ENCODE data around the gene FNDC10. TPM values are rescaled to one million over a fixed set of nuclear protein-coding genes. Genes with fewer than 3 reads are reported as not detected.

Gene FNDC10
- polyA plus RNA-seq, 1 experiment = 1.4 TPM

- ChIA-PET CTCF (no interaction called here), POLR2A (no interaction called here)
- no peak overlapping the region for H3K27ac ChIP-seq (ENCODE audit: low read depth, low read length)
- no peak for DNase-seq (ENCODE audit: low read depth, low spot score)
- H3K9me3 ChIP-seq (ENCODE audit: control insufficient read depth, insufficient read depth, low read length) = no peaks in the 10 kb centered on the region; the same call in 1 of the 2 replicates
- TF ChIP-seq CTCF (IDR thresholded peaks at IDR 0.05; ENCODE audit: low read depth, low read length) = no peak
- H3K4me3 ChIP-seq (ENCODE audit: low read depth, low read length) = no peak overlapping the region
- H3K27me3 ChIP-seq (ENCODE audit: control insufficient read depth, insufficient read depth, low read length) = no peaks in the 10 kb centered on the region
Measured at GRCh38 chr1:1621173-1622009, 21.5 kb upstream of the FNDC10 start.

- ChIA-PET POLR2A (no interaction called here), CTCF (no interaction called here)
- H3K9me3 ChIP-seq (ENCODE audit: control insufficient read depth, insufficient read depth, low read length) = no peaks in the 10 kb centered on the region; the same call in 1 of the 2 replicates
- TF ChIP-seq CTCF (IDR thresholded peaks at IDR 0.05; ENCODE audit: low read depth, low read length) = no peak
- H3K27me3 ChIP-seq (ENCODE audit: control insufficient read depth, insufficient read depth, low read length) = no peaks in the 10 kb centered on the region
- no peak overlapping the region for H3K4me3 ChIP-seq (ENCODE audit: low read depth, low read length)
- DNase-seq (ENCODE audit: low read depth, low spot score) = no peak
- no peak overlapping the region for H3K27ac ChIP-seq (ENCODE audit: low read depth, low read length)
Measured at GRCh38 chr1:1620433-1621139, 20.7 kb upstream of the FNDC10 start.

- no peak for DNase-seq (ENCODE audit: low read depth, low spot score)
- Histone ChIP-seq H3K4me3 (ENCODE audit: low read depth, low read length) (no peak overlapping the region), H3K9me3 (ENCODE audit: control insufficient read depth, insufficient read depth, low read length) (no peaks in the 10 kb centered on the region; the same call in 1 of the 2 replicates), H3K27me3 (ENCODE audit: control insufficient read depth, insufficient read depth, low read length) (no peaks in the 10 kb centered on the region), H3K27ac (ENCODE audit: low read depth, low read length) (no peak overlapping the region)
- CTCF ChIA-PET = no interaction called here
- TF ChIP-seq CTCF (IDR thresholded peaks at IDR 0.05; ENCODE audit: low read depth, low read length) = peak; percentile 13; the same call in 1 of the 2 replicates
- POLR2A ChIA-PET = no interaction called here
Measured at GRCh38 chr1:1619917-1620361, 20.0 kb upstream of the FNDC10 start.

GRCh38 chr1:1618396-1619068 is 18.6 kb upstream of the FNDC10 start:
- no peak overlapping the region for H3K4me3 ChIP-seq (ENCODE audit: low read depth, low read length)
- no peak for DNase-seq (ENCODE audit: low read depth, low spot score)
- no peaks in the 10 kb centered on the region; the same call in 1 of the 2 replicates for H3K9me3 ChIP-seq (ENCODE audit: control insufficient read depth, insufficient read depth, low read length)
- CTCF ChIA-PET = no interaction called here
- H3K27me3 ChIP-seq (ENCODE audit: control insufficient read depth, insufficient read depth, low read length) = no peaks in the 10 kb centered on the region
- TF ChIP-seq CTCF (IDR thresholded peaks at IDR 0.05; ENCODE audit: low read depth, low read length) = no peak
- POLR2A ChIA-PET = no interaction called here
- H3K27ac ChIP-seq (ENCODE audit: low read depth, low read length) = no peak overlapping the region
